Stomach (tissue), 9 donors: ENCODE results near the gene AADACL4. TPM values are rescaled to one million over a fixed set of nuclear protein-coding genes. Genes with fewer than 3 reads are reported as not detected.

Experiments used
- DNase-seq, 2 donors: peaks; one replicate each; pipeline versions ENCODE4 v3.0.0 to v3.0.0-alpha.2; 2013 to 2019
- H3K27ac ChIP-seq, 5 donors: fragments of 200-600 bp in 4 of 5; sonication (generic) in 4 of 5; one replicate each; pipeline ENCODE4 v1.5.1; 2013 to 2019; ENCODE audit warnings: mild to moderate bottlenecking in 1 of 5, moderate library complexity in 1 of 5
- H3K27me3 ChIP-seq, 3 donors: fragments of 200-600 bp; sonication (generic); one replicate each; pipeline ENCODE4 v1.5.1; 2017 to 2019; ENCODE audit warnings: mixed run types in 1 of 3
- H3K36me3 ChIP-seq, 4 donors: fragments of 200-600 bp; sonication (generic); 1 replicate in 3 of 4; 2 replicates in 1 of 4; pipeline ENCODE4 v1.5.1; 2016 to 2019
- H3K4me1 ChIP-seq, 4 donors: fragments of 200-600 bp; sonication (generic); one replicate each; pipeline ENCODE4 v1.5.1; 2016 to 2019
- H3K4me3 ChIP-seq, 4 donors: fragments of 200-600 bp; sonication (generic) in 3 of 4; one replicate each; pipeline ENCODE4 v1.5.1; 2016 to 2019; ENCODE audit warnings: mild to moderate bottlenecking in 1 of 4
- H3K9me3 ChIP-seq, 4 donors: fragments of 200-600 bp; sonication (generic); one replicate each; pipeline ENCODE4 v1.5.1; 2016 to 2019
- CTCF ChIP-seq, 7 experiments: fragments of 450-650 bp in 4 of 7; fragments of 200-600 bp in 3 of 7; sonication (generic) in 3 of 7; IDR thresholded peaks; one replicate each; pipeline ENCODE4 v1.5.1; 2016 to 2019; ENCODE audit warnings: antibody characterized with exemption in 7 of 7, control low read depth in 2 of 7, mild to moderate bottlenecking in 1 of 7
- EP300 ChIP-seq: sonication (generic); formaldehyde crosslinking; IDR thresholded peaks from one replicate; pipeline ENCODE4 v1.6.1; 2017; ENCODE audit warnings: antibody characterized with exemption
- POLR2A ChIP-seq, 4 donors: fragments of 450-650 bp; IDR thresholded peaks; one replicate each; pipeline ENCODE4 v1.6.1; 2016; ENCODE audit warnings: antibody characterized with exemption in 4 of 4, control low read depth in 2 of 4, mild to moderate bottlenecking in 1 of 4, moderate library complexity in 1 of 4
- POLR2AphosphoS5 ChIP-seq, 3 donors: sonication (generic); formaldehyde crosslinking; IDR thresholded peaks; one replicate each; pipeline ENCODE4 v1.6.1; 2016; ENCODE audit warnings: antibody characterized with exemption in 3 of 3
- WGBS, 5 donors: extraction: QIAGEN DNeasy Blood & Tissue Kit in 3 of 5; methylation state at CpG; one replicate each; pipeline versions ENCODE4 v1.1.5 to v1.1.7; 2013 to 2018; 5-methylcytosine and 5-hydroxymethylcytosine counted together
- intact Hi-C: fragments of 100-400 bp; cut with DNase I; formaldehyde crosslinking; loops from one replicate; pipeline ENCODE4 v1.15.1; 2023; ENCODE audit warnings: low total_unique reads
- polyA plus RNA-seq, 3 donors: library from polyadenylated mRNA; stranded (reverse); fragments of 200-250 nt; gene quantifications; one replicate each; pipeline ENCODE4 v1.2.3, GENCODE V29; 2013
- total RNA-seq, 5 donors: library from RNA; depleted of rRNA; stranded (reverse); fragments of >200 nt; gene quantifications; one replicate each; pipeline versions ENCODE4 v1.1.0 to v1.2.3, GENCODE V29; 2014 to 2016
- donor health status: healthy with polysubstance abuse.
- donor health status: Bipolar disorder and iron deficiency.
- donor health status: healthy.

The AADACL4 gene
- total and polyA plus RNA-seq, 8 donors = not detected

GRCh38 chr1:12608311-12608957 lies 35.5 kb upstream of the AADACL4 start:
- Histone ChIP-seq H3K27me3 (no peaks in the 10 kb centered on the region), H3K4me3 (no peak overlapping the region), H3K27ac (peak overlapping the region in 4 of 5 donors; percentile 10 to 62 (median 53)), H3K4me1 (peaks cover 44 to 77% (median 60%) of the 10 kb centered on the region in 4 donors), H3K9me3 (peaks cover 0 to 5% (median 0%) of the 10 kb centered on the region in 4 donors), H3K36me3 (peaks cover 10 to 67% (median 53%) of the 10 kb centered on the region in 4 donors)
- WGBS, 5 donors = 50 to 79% (median 64%) methylated on average over 5 of the region's 5 CpGs
- no peak for DNase-seq
- intact Hi-C loops = no loop called here
- TF ChIP-seq POLR2AphosphoS5 (IDR thresholded peaks at IDR 0.05) = no peak
- no peak for TF ChIP-seq CTCF (IDR thresholded peaks at IDR 0.05)
- no peak for TF ChIP-seq EP300
- TF ChIP-seq POLR2A (IDR thresholded peaks at IDR 0.05) = no peak

GRCh38 chr1:12609469-12610003 lies 34.3 kb upstream of the AADACL4 start:
- peak overlapping the region; percentile 10 to 62 (median 47) for H3K27ac ChIP-seq
- DNase-seq = no peak
- H3K27me3 ChIP-seq = no peaks in the 10 kb centered on the region
- 74 to 86% (median 76%) methylated on average over 5 of the region's 5 CpGs for WGBS, 5 donors
- intact Hi-C loops = no loop called here
- no peak for TF ChIP-seq POLR2A (IDR thresholded peaks at IDR 0.05)
- H3K4me1 ChIP-seq = peaks cover 45 to 77% (median 60%) of the 10 kb centered on the region in 4 donors
- H3K4me3 ChIP-seq = no peak overlapping the region
- H3K9me3 ChIP-seq = peaks cover 0 to 5% (median 0%) of the 10 kb centered on the region in 4 donors
- peaks cover 10 to 64% (median 51%) of the 10 kb centered on the region in 4 donors for H3K36me3 ChIP-seq

- WGBS, 5 donors = 84 to 92% (median 87%) methylated on average over 7 of the region's 7 CpGs
- H3K36me3 ChIP-seq = peaks cover 10 to 64% (median 51%) of the 10 kb centered on the region in 4 donors
- peaks cover 0 to 5% (median 0%) of the 10 kb centered on the region in 4 donors for H3K9me3 ChIP-seq
- DNase-seq = no peak
- H3K4me1 ChIP-seq = peaks cover 44 to 77% (median 62%) of the 10 kb centered on the region in 4 donors
- H3K27ac ChIP-seq = peak overlapping the region in 2 of 5 donors; percentile 27 to 34
- intact Hi-C loops = no loop called here
- no peaks in the 10 kb centered on the region for H3K27me3 ChIP-seq
- no peak for TF ChIP-seq POLR2AphosphoS5 (IDR thresholded peaks at IDR 0.05)
- TF ChIP-seq EP300 = no peak
- TF ChIP-seq CTCF (IDR thresholded peaks at IDR 0.05) = no peak
- no peak for TF ChIP-seq POLR2A (IDR thresholded peaks at IDR 0.05)
- no peak overlapping the region for H3K4me3 ChIP-seq
These were observed 33.5 kb upstream of the AADACL4 start for GRCh38 chr1:12610305-12610935.

GRCh38 chr1:12610941-12611340 lies 32.9 kb upstream of the AADACL4 start:
- WGBS, 5 donors = 75 to 89% (median 83%) methylated on average over 7 of the region's 7 CpGs
- intact Hi-C loops = no loop called here
- peaks cover 0 to 5% (median 0%) of the 10 kb centered on the region in 4 donors for H3K9me3 ChIP-seq

More at GRCh38 chr1:12610941-12611340, 32.9 kb upstream of the AADACL4 start:
- no peak for TF ChIP-seq CTCF (IDR thresholded peaks at IDR 0.05)
- no peak for TF ChIP-seq EP300
- Histone ChIP-seq H3K4me3 (no peak overlapping the region), H3K36me3 (peaks cover 10 to 64% (median 51%) of the 10 kb centered on the region in 4 donors), H3K27ac (peak overlapping the region in 2 of 5 donors; percentile 27 to 34), H3K4me1 (peaks cover 44 to 77% (median 64%) of the 10 kb centered on the region in 4 donors), H3K27me3 (no peaks in the 10 kb centered on the region)
- DNase-seq = no peak
